ENCODE data around the gene SLC39A7. TPM values are rescaled to one million over a fixed set of nuclear protein-coding genes. Genes with fewer than 3 reads are reported as not detected.
A peak's percentile ranks its signal among the peaks of the same experiment; 100 is the strongest.

Gene SLC39A7
- polyA plus RNA-seq, 1 donor (not counting 4 experiments of a cell fraction or from before 2014, with no cell fraction given), result 54.0 TPM

GRCh38 chr6:33212857-33213165, 12.1 kb downstream of the SLC39A7 start:
- DNase-seq (ENCODE audit: low read depth, low spot score), result no peak
- Histone ChIP-seq H3K36me3 (ENCODE audit: control insufficient read depth in 2 of 2, extremely low read depth in 1 of 2, insufficient read depth in 2 of 2, low read length in 2 of 2) (peaks cover 3 to 13% of the 10 kb centered on the region in 2 experiments), H3K27me3 (ENCODE audit: control insufficient read depth, extremely low read depth, insufficient read depth, low read length) (no peaks in the 10 kb centered on the region), H4K20me1 (ENCODE audit: control insufficient read depth, extremely low read depth, insufficient read depth, low read length) (no peaks in the 10 kb centered on the region), H3K9me1 (ENCODE audit: control insufficient read depth, extremely low read depth, insufficient read depth, low read length) (no peaks in the 10 kb centered on the region), H2AFZ (ENCODE audit: control insufficient read depth, low read length) (peak overlapping the region; percentile 77), H3K9ac (ENCODE audit: control insufficient read depth, extremely low read depth, insufficient read depth, low read length) (peak overlapping the region; percentile 69), H3K79me2 (ENCODE audit: control insufficient read depth, insufficient read depth, low read length) (no peaks in the 10 kb centered on the region), H3K4me3 (ENCODE audit: control insufficient read depth in 2 of 3, extremely low read depth in 1 of 3, insufficient read depth in 2 of 3, low read depth in 1 of 3, low read length in 3 of 3) (peak overlapping the region; percentile 31 to 64 (median 61)), H3K27ac (ENCODE audit: control insufficient read depth, insufficient read depth, low read length) (no peak overlapping the region), H3K4me1 (ENCODE audit: control insufficient read depth, extremely low read depth, insufficient read depth, low read length) (peaks cover 28% of the 10 kb centered on the region), H3K4me2 (ENCODE audit: control insufficient read depth, extremely low read depth, insufficient read depth, low read depth, low read length) (peak overlapping the region; percentile 82), H3K9me3 (ENCODE audit: control insufficient read depth, low read depth, low read length) (no peaks in the 10 kb centered on the region)
- no peak for FAIRE-seq
- TF ChIP-seq CTCF (optimal IDR thresholded peaks at IDR 0.05 in 1 of 3, IDR thresholded peaks at IDR 0.05 in 1 of 3, conservative IDR thresholded peaks at IDR 0.05 in 1 of 3; ENCODE audit: extremely low read depth in 1 of 3, insufficient read depth in 2 of 3, low read length in 3 of 3) (no peak), EZH2 (IDR thresholded peaks at IDR 0.05; ENCODE audit: low read length) (no peak)
- dilution Hi-C loops (cut with MboI; ENCODE audit: extremely low pct_ligation_motif_present, low sequenced_read_pairs), result no loop called here

GRCh38 chr6:33213166-33213988, 12.7 kb downstream of the SLC39A7 start:
- Histone ChIP-seq H3K4me1 (ENCODE audit: control insufficient read depth, extremely low read depth, insufficient read depth, low read length) (peaks cover 33% of the 10 kb centered on the region), H3K4me3 (ENCODE audit: control insufficient read depth in 2 of 3, extremely low read depth in 1 of 3, insufficient read depth in 2 of 3, low read depth in 1 of 3, low read length in 3 of 3) (peak overlapping the region; percentile 31 to 64 (median 61)), H3K27ac (ENCODE audit: control insufficient read depth, insufficient read depth, low read length) (no peak overlapping the region), H3K9me3 (ENCODE audit: control insufficient read depth, low read depth, low read length) (no peaks in the 10 kb centered on the region), H3K9me1 (ENCODE audit: control insufficient read depth, extremely low read depth, insufficient read depth, low read length) (no peaks in the 10 kb centered on the region), H4K20me1 (ENCODE audit: control insufficient read depth, extremely low read depth, insufficient read depth, low read length) (no peaks in the 10 kb centered on the region), H3K4me2 (ENCODE audit: control insufficient read depth, extremely low read depth, insufficient read depth, low read depth, low read length) (peak overlapping the region; percentile 82), H2AFZ (ENCODE audit: control insufficient read depth, low read length) (peak overlapping the region; percentile 77), H3K9ac (ENCODE audit: control insufficient read depth, extremely low read depth, insufficient read depth, low read length) (peak overlapping the region; percentile 69), H3K79me2 (ENCODE audit: control insufficient read depth, insufficient read depth, low read length) (no peaks in the 10 kb centered on the region), H3K36me3 (ENCODE audit: control insufficient read depth in 2 of 2, extremely low read depth in 1 of 2, insufficient read depth in 2 of 2, low read length in 2 of 2) (peaks cover 3 to 13% of the 10 kb centered on the region in 2 experiments), H3K27me3 (ENCODE audit: control insufficient read depth, extremely low read depth, insufficient read depth, low read length) (no peaks in the 10 kb centered on the region)
- FAIRE-seq, result no peak
- dilution Hi-C loops (cut with MboI; ENCODE audit: extremely low pct_ligation_motif_present, low sequenced_read_pairs), result no loop called here
- TF ChIP-seq EZH2 (IDR thresholded peaks at IDR 0.05; ENCODE audit: low read length) (peak; percentile 31), CTCF (optimal IDR thresholded peaks at IDR 0.05 in 1 of 3, IDR thresholded peaks at IDR 0.05 in 1 of 3, conservative IDR thresholded peaks at IDR 0.05 in 1 of 3; ENCODE audit: extremely low read depth in 1 of 3, insufficient read depth in 2 of 3, low read length in 3 of 3) (no peak)
- no peak for DNase-seq (ENCODE audit: low read depth, low spot score)
